ENCODE measurements around the gene ARL10. TPM values are rescaled to one million over a fixed set of nuclear protein-coding genes. Genes with fewer than 3 reads are reported as not detected.

ARL10 gene
- total RNA-seq, 4 donors from 2014 or later = 1.1 to 4.9 (median 2.6) TPM

DNA sequence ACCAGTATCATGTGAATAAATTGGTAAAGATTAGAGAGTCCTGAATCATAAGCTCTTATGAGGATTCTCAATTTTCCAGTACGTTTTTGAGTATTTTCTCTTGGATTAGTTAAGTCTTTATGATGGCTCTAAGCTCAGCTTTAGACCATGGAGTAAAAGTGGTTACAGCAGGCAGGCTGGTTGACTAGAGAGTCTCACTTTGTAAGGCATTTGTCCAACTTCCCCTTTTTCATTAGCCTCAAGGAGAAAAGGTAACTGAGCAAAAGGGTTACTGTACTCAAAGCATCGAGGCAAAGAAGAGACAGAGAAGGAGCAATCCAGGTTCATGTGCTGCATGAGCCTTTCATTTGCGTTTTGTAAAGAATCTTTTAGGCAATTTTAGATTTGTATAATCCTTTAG, 14.6 kb downstream of the ARL10 start:
- 74 to 81% methylated on average over 3 of the region's 3 CpGs for WGBS, 2 donors (ENCODE audit: low coverage in 1 of 2)
- intact Hi-C loops (cut with DNase I; ENCODE audit: low total_unique reads) (no loop called here), in situ Hi-C loops (cut with MboI; ENCODE audit: low pct_ligation_motif_present in 1 of 4, low pct_unique_long_range_greater_than_20kb in 1 of 4, low sequenced_read_pairs in 3 of 4) (no loop called here)
- no peak for DNase-seq
- Histone ChIP-seq H3K9me3 (no peaks in the 10 kb centered on the region), H3K4me1 (no peaks in the 10 kb centered on the region), H3K36me3 (peaks cover 0 to 15% (median 8%) of the 10 kb centered on the region in 4 donors), H3K4me3 (no peak overlapping the region), H3K27ac (no peak overlapping the region), H3K27me3 (no peaks in the 10 kb centered on the region)
- TF ChIP-seq POLR2A (IDR thresholded peaks at IDR 0.05) = no peak
- TF ChIP-seq EP300 (IDR thresholded peaks at IDR 0.05; ENCODE audit: low read depth) = no peak
- no peak for TF ChIP-seq POLR2AphosphoS5 (IDR thresholded peaks at IDR 0.05)
- TF ChIP-seq, protein P1, sequence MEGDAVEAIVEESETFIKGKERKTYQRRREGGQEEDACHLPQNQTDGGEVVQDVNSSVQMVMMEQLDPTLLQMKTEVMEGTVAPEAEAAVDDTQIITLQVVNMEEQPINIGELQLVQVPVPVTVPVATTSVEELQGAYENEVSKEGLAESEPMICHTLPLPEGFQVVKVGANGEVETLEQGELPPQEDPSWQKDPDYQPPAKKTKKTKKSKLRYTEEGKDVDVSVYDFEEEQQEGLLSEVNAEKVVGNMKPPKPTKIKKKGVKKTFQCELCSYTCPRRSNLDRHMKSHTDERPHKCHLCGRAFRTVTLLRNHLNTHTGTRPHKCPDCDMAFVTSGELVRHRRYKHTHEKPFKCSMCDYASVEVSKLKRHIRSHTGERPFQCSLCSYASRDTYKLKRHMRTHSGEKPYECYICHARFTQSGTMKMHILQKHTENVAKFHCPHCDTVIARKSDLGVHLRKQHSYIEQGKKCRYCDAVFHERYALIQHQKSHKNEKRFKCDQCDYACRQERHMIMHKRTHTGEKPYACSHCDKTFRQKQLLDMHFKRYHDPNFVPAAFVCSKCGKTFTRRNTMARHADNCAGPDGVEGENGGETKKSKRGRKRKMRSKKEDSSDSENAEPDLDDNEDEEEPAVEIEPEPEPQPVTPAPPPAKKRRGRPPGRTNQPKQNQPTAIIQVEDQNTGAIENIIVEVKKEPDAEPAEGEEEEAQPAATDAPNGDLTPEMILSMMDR (IDR thresholded peaks at IDR 0.05) = no peak

DNA sequence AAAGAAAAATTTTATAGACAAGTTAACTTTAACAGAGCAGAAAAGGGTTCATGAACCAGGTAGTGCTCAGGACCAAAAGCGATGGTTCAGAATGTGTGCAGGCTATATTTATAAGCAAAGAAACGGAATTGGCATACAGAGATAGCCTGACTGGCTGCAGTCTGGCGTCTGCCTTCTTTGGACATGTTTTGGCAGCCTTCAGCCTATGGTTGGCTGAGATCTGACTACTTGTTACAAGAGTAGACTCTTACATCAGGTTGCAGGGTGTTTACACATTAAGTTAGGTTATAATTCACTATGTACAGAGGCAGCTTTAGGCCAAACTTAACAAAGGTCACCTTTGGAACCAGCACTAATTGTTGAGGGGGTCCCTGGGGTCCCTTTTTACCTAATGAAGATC, 16.1 kb downstream of the ARL10 start:
- H3K27ac ChIP-seq = peak overlapping the region in 3 of 4 donors; percentile 13 to 62 (median 43)
- TF ChIP-seq POLR2A (IDR thresholded peaks at IDR 0.05) (no peak), POLR2AphosphoS5 (IDR thresholded peaks at IDR 0.05) (no peak), EP300 (IDR thresholded peaks at IDR 0.05; ENCODE audit: low read depth) (no peak)
- TF ChIP-seq, protein P1 (IDR thresholded peaks at IDR 0.05) = no peak
- WGBS, 2 donors (ENCODE audit: low coverage in 1 of 2) = 58 to 77% methylated on average over 3 of the region's 3 CpGs
- peaks cover 0 to 2% (median 0%) of the 10 kb centered on the region in 4 donors for H3K4me1 ChIP-seq
- H3K36me3 ChIP-seq = peaks cover 0 to 21% (median 8%) of the 10 kb centered on the region in 4 donors
- in situ Hi-C loops (cut with MboI; ENCODE audit: low pct_ligation_motif_present in 1 of 4, low pct_unique_long_range_greater_than_20kb in 1 of 4, low sequenced_read_pairs in 3 of 4) (no loop called here), intact Hi-C loops (cut with DNase I; ENCODE audit: low total_unique reads) (no loop called here)
- no peaks in the 10 kb centered on the region for H3K27me3 ChIP-seq
- H3K4me3 ChIP-seq = no peak overlapping the region
- H3K9me3 ChIP-seq = no peaks in the 10 kb centered on the region
- no peak for DNase-seq

DNA sequence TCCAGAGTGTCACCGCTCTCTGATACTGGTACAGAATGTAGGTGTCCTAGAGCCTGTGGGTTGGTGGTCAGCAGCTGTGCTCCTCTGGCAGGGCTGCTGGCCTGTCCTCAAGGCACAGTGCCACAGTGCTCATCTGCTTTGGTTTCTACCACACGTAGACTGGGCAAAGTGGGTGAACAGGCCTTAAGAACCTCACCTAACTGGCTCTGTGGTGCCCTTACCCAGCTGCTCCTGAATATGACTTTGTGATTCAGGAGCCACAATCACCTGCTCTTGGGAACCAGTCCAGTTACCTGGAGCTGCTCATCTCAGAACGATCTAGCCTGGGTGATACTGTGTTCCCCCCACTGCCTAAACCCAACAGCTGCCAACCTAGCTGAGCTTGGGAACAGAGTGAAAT, 16.7 kb downstream of the ARL10 start:
- Histone ChIP-seq H3K27ac (peak overlapping the region in 3 of 4 donors; percentile 13 to 62 (median 40)), H3K4me1 (peaks cover 0 to 7% (median 3%) of the 10 kb centered on the region in 4 donors), H3K9me3 (no peaks in the 10 kb centered on the region), H3K4me3 (no peak overlapping the region), H3K36me3 (peaks cover 0 to 21% (median 8%) of the 10 kb centered on the region in 4 donors), H3K27me3 (no peaks in the 10 kb centered on the region)
- intact Hi-C loops (cut with DNase I; ENCODE audit: low total_unique reads) = no loop called here
- no peak for DNase-seq
- WGBS, 2 donors (ENCODE audit: low coverage in 1 of 2) = 92% methylated on average over 3 of the region's 3 CpGs; no CpG with 5 or more reads in 1 of the 2 donors
- in situ Hi-C loops (cut with MboI; ENCODE audit: low pct_ligation_motif_present in 1 of 4, low pct_unique_long_range_greater_than_20kb in 1 of 4, low sequenced_read_pairs in 3 of 4) = no loop called here
- no peak for TF ChIP-seq EP300 (IDR thresholded peaks at IDR 0.05; ENCODE audit: low read depth)
- TF ChIP-seq, protein P1 (IDR thresholded peaks at IDR 0.05) = no peak
- no peak for TF ChIP-seq POLR2AphosphoS5 (IDR thresholded peaks at IDR 0.05)
- no peak for TF ChIP-seq POLR2A (IDR thresholded peaks at IDR 0.05)

DNA sequence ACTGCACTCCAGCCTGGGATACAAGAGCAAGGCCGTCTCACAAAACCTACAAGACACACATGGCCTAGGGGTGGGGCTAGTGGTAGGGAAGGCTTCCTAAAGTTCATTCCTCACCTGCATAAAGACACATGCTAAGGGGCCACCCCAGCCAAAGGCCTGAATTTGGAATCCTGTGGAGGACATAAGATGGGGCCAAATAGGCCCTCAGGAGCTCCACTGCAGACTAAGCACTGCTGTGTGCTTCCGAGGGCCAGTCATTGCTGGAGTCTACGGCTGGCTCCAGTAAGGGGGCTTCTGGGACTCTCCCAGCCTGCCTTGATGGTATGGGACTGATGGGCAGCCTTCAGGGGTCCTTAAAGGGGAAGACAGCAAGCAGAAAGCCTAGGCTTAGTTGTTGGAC, 17.4 kb downstream of the ARL10 start:
- H3K27ac ChIP-seq = no peak overlapping the region
- H3K9me3 ChIP-seq = no peaks in the 10 kb centered on the region
- WGBS, 2 donors (ENCODE audit: low coverage in 1 of 2) = 95% methylated on average over 3 of the region's 3 CpGs; no CpG with 5 or more reads in 1 of the 2 donors
- peaks cover 0 to 15% (median 10%) of the 10 kb centered on the region in 4 donors for H3K4me1 ChIP-seq
- H3K36me3 ChIP-seq = peaks cover 0 to 21% (median 8%) of the 10 kb centered on the region in 4 donors
- no peaks in the 10 kb centered on the region for H3K27me3 ChIP-seq
- no peak for DNase-seq
- no peak overlapping the region for H3K4me3 ChIP-seq
- no peak for TF ChIP-seq POLR2A (IDR thresholded peaks at IDR 0.05)
- TF ChIP-seq, protein P1 (IDR thresholded peaks at IDR 0.05) = no peak
- no peak for TF ChIP-seq EP300 (IDR thresholded peaks at IDR 0.05; ENCODE audit: low read depth)
- TF ChIP-seq POLR2AphosphoS5 (IDR thresholded peaks at IDR 0.05) = no peak
- intact Hi-C loops (cut with DNase I; ENCODE audit: low total_unique reads) = no loop called here
- in situ Hi-C loops (cut with MboI; ENCODE audit: low pct_ligation_motif_present in 1 of 4, low pct_unique_long_range_greater_than_20kb in 1 of 4, low sequenced_read_pairs in 3 of 4) = no loop called here
